H1 (cell line): ENCODE data around the gene DYNLRB1. TPM values are rescaled to one million over a fixed set of nuclear protein-coding genes. Genes with fewer than 3 reads are reported as not detected.

Source experiments
- PHF8 ChIP-seq: fragments of 200-600 bp; sonication (generic); conservative IDR thresholded peaks from 2 replicates; pipeline ENCODE4 v1.7.1; 2012; ENCODE audit warnings: low read depth, mild to moderate bottlenecking, inconsistent platforms, low read length, moderate library complexity
- RBBP5 ChIP-seq: IDR thresholded peaks from 2 replicates; pipeline ENCODE4 v1.7.1; 2012; ENCODE audit warnings: low read depth, mild to moderate bottlenecking, inconsistent platforms, low read length, moderate library complexity, borderline replicate concordance
- polyA plus RNA-seq, 7 experiments: library from polyadenylated mRNA; depleted of rRNA in 3 of 7; stranded (reverse) in 5 of 7; unstranded in 2 of 7; fragments of >200 nt in 5 of 7; fragments of 200-250 nt in 2 of 7; gene quantifications; 1 replicate in 5 of 7; 2 replicates in 1 of 7; 4 replicates in 1 of 7; pipeline versions ENCODE4 v1.2.1 to v1.2.3, GENCODE V29; 2011 to 2013; ENCODE audit warnings: missing spikeins in 2 of 7, mixed read lengths in 2 of 7
- total RNA-seq: library from RNA; stranded (reverse); fragmentation: NEBNext Ultra II Directional; extraction: Animal tissue kit (Norgen Biotek cat#: 25700); gene quantifications from 2 replicates; pipeline ENCODE4 v1.2.1, GENCODE V29; 2021

DYNLRB1 gene
- total and polyA plus RNA-seq, 2 of the 8 experiments (the other 6 are each of a cell fraction or from before 2014, with no cell fraction given): 109 to 214 TPM

GRCh38 chr20:34549929-34550305, 33.7 kb downstream of the DYNLRB1 start (continued):
- TF ChIP-seq RBBP5 (no peak), PHF8 (no peak)
